Measurements from ENCODE around the gene S1PR2. TPM values are rescaled to one million over a fixed set of nuclear protein-coding genes. Genes with fewer than 3 reads are reported as not detected.
A peak's percentile ranks its signal among the peaks of the same experiment; 100 is the strongest.

The S1PR2 gene
- total RNA-seq, 2 experiments from 2014 or later = 9.4 to 9.8 TPM

DNA sequence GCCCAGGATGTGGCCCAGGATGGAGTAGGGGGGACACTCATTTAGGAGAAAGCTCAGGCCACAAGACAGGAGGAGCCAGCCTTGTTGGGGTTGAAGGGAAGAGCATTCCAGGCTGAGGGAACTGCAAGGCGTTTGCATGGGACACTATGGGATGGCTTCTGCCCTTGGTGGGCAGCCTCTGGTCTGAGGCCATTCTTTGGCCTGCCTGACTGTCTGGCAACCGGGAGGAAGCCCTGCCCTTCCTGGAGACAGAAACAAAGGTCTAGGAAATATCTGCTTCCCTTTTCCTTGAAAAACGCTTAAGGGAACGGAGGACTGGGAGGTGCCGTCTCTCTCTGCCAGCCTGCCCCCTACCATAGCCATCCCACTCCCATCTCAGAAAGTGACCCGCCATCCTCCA lies 36.9 kb upstream of the S1PR2 start:
- no peaks in the 10 kb centered on the region for H3K27me3 Mint-ChIP-seq
- H3K9me3 Mint-ChIP-seq = no peaks in the 10 kb centered on the region
- peaks cover 23% of the 10 kb centered on the region for H3K4me1 Mint-ChIP-seq (ENCODE audit: low read depth)
- H3K27ac Mint-ChIP-seq = peak overlapping the region; percentile 1
- DNase-seq = no peak
- POLR2A ChIA-PET = interaction anchor here (0.8 to 4.7 kb wide), 2 partner anchors 8 to 66 kb away, joined by 3 to 69 read pairs; no protein-coding TSS in a partner anchor
- intact Hi-C loops (cut with micrococcal nuclease) = no loop called here
- H3K4me3 Mint-ChIP-seq = no peak overlapping the region
- CTCF ChIA-PET = interaction anchor here (0.7 to 6.5 kb wide), 4 partner anchors 9 to 136 kb away, joined by 3 to 212 read pairs (median 62); partner anchors contain the start of gene CDC37
- peaks cover 10% of the 10 kb centered on the region for H3K36me3 Mint-ChIP-seq

DNA sequence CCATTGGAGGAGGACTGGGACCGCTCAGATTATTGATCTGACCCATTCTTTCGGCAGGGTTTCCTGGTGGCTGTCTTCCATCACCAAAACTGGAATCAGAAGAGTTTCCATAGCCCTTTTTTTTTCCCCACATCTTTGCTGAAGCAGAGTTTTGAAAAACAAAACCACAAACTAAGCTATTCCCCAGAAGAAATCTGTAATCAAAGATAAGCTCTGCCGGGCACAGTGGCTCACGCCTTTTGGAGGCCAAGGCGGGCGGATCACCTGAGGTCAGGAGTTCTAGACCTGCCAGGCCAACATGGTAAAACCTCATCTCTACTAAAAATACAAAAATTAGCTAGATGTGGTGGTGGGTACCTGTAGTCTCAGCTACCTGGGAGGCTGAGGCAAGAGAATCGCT lies 35.6 kb upstream of the S1PR2 start:
- no peak for DNase-seq
- Mint-ChIP-seq H3K4me1 (ENCODE audit: low read depth) (peaks cover 15% of the 10 kb centered on the region), H3K27me3 (no peaks in the 10 kb centered on the region), H3K27ac (no peak overlapping the region), H3K4me3 (no peak overlapping the region), H3K9me3 (no peaks in the 10 kb centered on the region), H3K36me3 (peaks cover 4% of the 10 kb centered on the region)
- ChIA-PET POLR2A (interaction anchor here (1.5 kb wide), 1 partner anchor 114 kb away, joined by 3 read pairs; the partner anchor contains the start of gene TYK2), CTCF (interaction anchor here (0.6 to 6.5 kb wide), 2 partner anchors 102 to 121 kb away, joined by 4 to 212 read pairs; no protein-coding TSS in a partner anchor)
- intact Hi-C loops (cut with micrococcal nuclease) = no loop called here

DNA sequence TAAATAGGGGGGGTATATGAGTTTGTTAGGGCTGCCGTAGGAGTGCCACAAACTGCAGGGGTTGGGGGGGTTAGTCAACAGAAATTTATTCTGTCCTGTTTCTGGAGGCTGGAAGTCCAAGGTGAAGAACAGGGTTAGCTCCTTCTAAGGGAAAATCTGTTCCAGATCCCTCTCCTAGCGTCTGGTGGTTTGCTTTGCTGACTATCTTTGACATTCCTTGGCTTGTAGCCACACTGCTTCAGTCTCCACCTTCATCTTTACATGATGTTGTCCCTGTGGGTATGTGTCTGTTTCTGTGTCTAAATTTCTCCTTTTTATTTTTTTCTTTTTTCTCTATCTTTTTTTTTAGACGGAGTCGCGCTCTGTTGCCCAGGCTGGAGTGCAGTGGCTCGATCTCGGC lies 31.6 kb upstream of the S1PR2 start:
- DNase-seq = no peak
- intact Hi-C loops (cut with micrococcal nuclease) = no loop called here
- no peaks in the 10 kb centered on the region for H3K27me3 Mint-ChIP-seq
- H3K4me1 Mint-ChIP-seq (ENCODE audit: low read depth) = peaks cover 26% of the 10 kb centered on the region
- ChIA-PET CTCF (interaction anchor here (0.7 to 9.4 kb wide), 4 partner anchors 12 to 130 kb away, joined by 3 to 189 read pairs (median 53); no protein-coding TSS in a partner anchor), POLR2A (interaction anchor here (5.3 kb wide), 1 partner anchor 8 kb away, joined by 69 read pairs; the partner anchor contains the start of gene ICAM1)
- peaks cover 6% of the 10 kb centered on the region for H3K36me3 Mint-ChIP-seq
- H3K27ac Mint-ChIP-seq = no peak overlapping the region
- H3K9me3 Mint-ChIP-seq = no peaks in the 10 kb centered on the region
- H3K4me3 Mint-ChIP-seq = no peak overlapping the region

DNA sequence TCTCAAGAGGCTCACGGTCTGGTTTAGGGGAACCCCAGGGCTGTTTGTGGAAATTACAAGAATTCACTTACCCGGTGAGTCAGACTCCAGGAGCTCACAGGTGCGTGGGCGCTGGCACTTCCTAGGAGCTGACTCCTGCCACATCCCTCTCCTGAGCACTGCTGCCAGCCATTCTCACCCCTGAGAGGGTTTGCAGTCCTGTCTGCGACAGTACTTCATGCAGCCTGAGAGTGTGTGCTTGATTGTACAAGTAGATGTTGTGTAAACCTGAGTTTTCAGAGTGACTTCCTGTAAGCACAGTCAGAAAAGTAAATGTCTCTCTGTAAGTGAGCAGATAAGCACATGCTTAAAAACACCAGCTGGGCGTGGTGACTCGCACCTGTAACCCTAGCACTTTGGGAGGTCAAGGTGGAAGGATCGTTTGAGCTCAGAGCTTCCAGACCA lies 29.0 kb upstream of the S1PR2 start:
- peaks cover 26% of the 10 kb centered on the region for H3K4me1 Mint-ChIP-seq (ENCODE audit: low read depth)
- ChIA-PET CTCF (interaction anchor here (0.5 to 9.4 kb wide), 21 partner anchors 10 to 439 kb away, joined by 3 to 189 read pairs (median 8); partner anchors contain the start of genes CDC37, ICAM1, ICAM4 and ICAM5), POLR2A (interaction anchor here (0.6 to 5.3 kb wide), 10 partner anchors 10 to 168 kb away, joined by 3 to 69 read pairs (median 3); partner anchors contain the start of genes ICAM1 and TYK2)
- peaks cover 25% of the 10 kb centered on the region for H3K36me3 Mint-ChIP-seq
- intact Hi-C loops (cut with micrococcal nuclease) = loop anchor here (1.0 kb wide), 2 partner anchors 9 to 11 kb away; partner anchors contain the start of gene ICAM1
- H3K9me3 Mint-ChIP-seq = no peaks in the 10 kb centered on the region
- peak; percentile 89 for DNase-seq
- peak overlapping the region; percentile 93 for H3K27ac Mint-ChIP-seq
- peak overlapping the region; percentile 48 for H3K4me3 Mint-ChIP-seq
- no peaks in the 10 kb centered on the region for H3K27me3 Mint-ChIP-seq

DNA sequence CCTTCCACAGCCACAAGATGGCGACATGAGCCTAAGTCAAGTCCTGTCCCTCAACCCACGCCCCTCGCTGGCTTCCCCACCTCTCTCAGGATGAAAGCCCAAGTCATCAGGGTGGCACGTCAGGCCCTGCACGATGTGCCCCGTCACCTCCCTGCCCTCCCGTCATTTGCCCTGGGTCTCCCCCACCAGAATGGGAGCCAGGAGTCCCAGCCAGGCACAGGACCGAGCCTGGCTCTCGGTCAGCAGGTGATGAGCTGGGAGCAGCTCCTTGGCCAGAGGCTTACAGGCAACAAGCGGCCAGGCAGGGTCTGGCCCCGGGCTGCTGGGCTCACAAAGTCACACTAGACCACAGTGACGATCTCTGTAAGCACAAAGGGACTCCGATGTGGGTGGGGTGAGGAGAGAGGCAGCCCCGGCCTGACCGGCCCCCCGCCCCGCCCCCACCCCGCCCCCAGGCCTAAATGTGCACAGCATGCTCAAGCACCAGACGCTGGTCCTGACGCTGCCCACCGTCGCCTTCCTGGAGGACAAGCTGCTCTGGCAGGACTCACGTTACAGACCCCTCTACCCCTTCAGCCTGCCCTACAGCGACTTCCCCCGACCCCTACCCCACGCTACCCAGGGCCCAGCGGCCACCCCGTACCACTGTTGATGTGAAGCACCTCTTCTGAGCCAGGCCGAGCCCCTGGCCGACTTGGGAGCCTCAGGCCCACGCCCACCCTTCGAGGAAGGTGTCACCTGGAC lies 28.2 kb upstream of the S1PR2 start:
- Mint-ChIP-seq H3K9me3 (no peaks in the 10 kb centered on the region), H3K27me3 (no peaks in the 10 kb centered on the region), H3K36me3 (peaks cover 29% of the 10 kb centered on the region), H3K27ac (peak overlapping the region; percentile 93), H3K4me1 (ENCODE audit: low read depth) (peaks cover 26% of the 10 kb centered on the region), H3K4me3 (no peak overlapping the region)
- intact Hi-C loops (cut with micrococcal nuclease) = loop anchor here (1.0 to 2.0 kb wide), 2 partner anchors 121 to 130 kb away; partner anchors contain the start of gene TYK2
- DNase-seq = peak; percentile 98
- ChIA-PET CTCF (interaction anchor here (0.6 to 9.4 kb wide), 45 partner anchors 9 to 443 kb away, joined by 3 to 189 read pairs (median 4); partner anchors contain the start of genes CDC37, ICAM1, ICAM4 and ICAM5), POLR2A (interaction anchor here (0.6 to 5.3 kb wide), 9 partner anchors 11 to 163 kb away, joined by 3 to 69 read pairs (median 3); partner anchors contain the start of genes ICAM1, ICAM5 and TYK2)

DNA sequence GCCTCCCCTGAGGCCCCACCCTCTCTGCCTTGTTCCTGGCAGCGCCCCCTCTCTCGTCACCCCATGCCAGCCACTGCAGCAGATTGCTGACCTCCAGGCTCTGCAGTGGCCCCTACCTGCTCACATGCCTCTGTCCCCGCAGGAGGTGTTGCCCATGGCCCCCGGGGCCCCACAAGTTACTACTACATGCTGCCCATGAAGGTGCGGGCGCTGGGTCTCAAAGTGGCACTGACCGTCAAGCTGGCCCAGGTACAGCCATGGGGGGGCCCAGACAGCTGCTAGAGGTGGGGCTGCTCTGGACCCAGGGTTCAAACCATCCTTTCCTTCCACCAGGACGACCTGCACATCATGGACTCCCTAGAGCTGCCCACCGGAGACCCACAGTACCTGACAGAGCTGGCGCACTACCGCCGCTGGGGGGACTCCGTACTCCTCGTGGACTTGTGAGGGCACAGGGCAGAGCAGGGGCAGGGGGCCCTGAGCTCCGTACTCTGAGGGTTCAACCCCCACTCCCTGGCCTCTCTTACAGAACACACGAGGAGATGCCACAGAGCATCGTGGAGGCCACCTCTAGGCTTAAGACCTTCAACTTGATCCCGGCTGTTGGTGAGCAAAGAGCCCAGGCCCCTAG lies 27.1 kb upstream of the S1PR2 start:
- ChIA-PET CTCF (interaction anchor here (0.6 to 9.4 kb wide), 35 partner anchors 8 to 444 kb away, joined by 3 to 189 read pairs (median 4); partner anchors contain the start of genes CDC37, ICAM1, ICAM4 and ICAM5), POLR2A (interaction anchor here (0.8 to 5.3 kb wide), 5 partner anchors 12 to 164 kb away, joined by 3 to 69 read pairs (median 13); partner anchors contain the start of genes ICAM1, ICAM5 and TYK2)
- Mint-ChIP-seq H3K27me3 (no peaks in the 10 kb centered on the region), H3K4me3 (no peak overlapping the region), H3K36me3 (peaks cover 31% of the 10 kb centered on the region), H3K27ac (no peak overlapping the region), H3K9me3 (no peaks in the 10 kb centered on the region), H3K4me1 (ENCODE audit: low read depth) (peaks cover 32% of the 10 kb centered on the region)
- intact Hi-C loops (cut with micrococcal nuclease) = loop anchor here (2.0 kb wide), 1 partner anchor 123 kb away; the partner anchor contains the start of gene TYK2
- DNase-seq = no peak

DNA sequence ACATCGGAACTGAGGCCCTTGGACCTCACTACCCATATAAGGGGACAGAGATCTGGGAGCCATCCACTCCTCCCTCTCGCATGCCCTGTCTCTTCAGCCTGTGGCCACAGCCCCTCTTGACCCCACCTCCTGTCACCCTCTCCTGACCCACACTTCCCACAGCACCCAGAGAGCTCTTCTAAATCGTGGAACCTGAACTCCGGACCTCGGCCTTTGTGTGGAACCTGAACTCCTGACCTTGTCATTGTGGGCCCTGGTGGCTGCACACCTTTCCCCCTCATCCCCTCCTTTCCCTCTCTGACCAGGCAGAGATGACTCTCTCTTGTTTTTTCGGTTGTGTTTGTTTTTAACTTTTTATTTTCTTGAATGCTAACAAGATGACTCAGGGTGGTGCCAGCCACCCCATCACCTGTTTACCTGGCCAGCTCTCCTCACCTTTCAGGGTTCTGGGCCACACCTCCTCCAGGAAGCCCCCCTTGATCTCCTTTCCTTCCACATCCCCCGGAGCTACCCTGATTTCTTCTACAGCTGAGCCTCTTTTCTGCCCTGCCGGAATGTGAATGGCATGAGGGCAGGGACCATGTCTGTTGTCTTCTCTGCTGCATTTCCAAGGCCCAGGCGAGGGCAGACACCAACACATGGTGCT lies 26.0 kb upstream of the S1PR2 start:
- Mint-ChIP-seq H3K36me3 (peaks cover 37% of the 10 kb centered on the region), H3K4me1 (ENCODE audit: low read depth) (peaks cover 36% of the 10 kb centered on the region)
- intact Hi-C loops (cut with micrococcal nuclease) = no loop called here

DNA sequence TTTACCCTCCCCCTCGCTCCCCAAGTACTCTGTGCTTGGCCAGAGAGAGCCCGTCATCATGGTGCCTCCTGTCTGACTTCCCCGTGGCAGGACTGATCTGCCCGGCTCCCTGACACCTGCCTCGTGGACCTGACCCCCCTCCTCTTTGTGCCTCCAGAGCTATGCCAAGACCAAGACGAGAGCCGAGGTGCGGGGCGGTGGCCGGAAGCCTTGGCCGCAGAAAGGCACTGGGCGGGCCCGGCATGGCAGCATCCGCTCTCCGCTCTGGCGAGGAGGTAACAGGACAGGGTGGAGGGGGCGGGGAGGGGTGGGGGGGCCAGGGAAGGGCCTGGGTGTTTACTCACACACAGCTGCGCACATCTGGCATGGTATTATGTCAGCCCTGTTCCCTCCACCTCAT lies 25.4 kb upstream of the S1PR2 start:
- intact Hi-C loops (cut with micrococcal nuclease) = no loop called here
- POLR2A ChIA-PET = interaction anchor here (0.6 kb wide), 1 partner anchor 14 kb away, joined by 5 read pairs; no protein-coding TSS in a partner anchor
- H3K36me3 Mint-ChIP-seq = peaks cover 39% of the 10 kb centered on the region

More for the DNA sequence above, 26.0 kb upstream of the S1PR2 start:
- CTCF ChIA-PET = interaction anchor here (0.6 to 9.4 kb wide), 4 partner anchors 13 to 321 kb away, joined by 3 to 189 read pairs (median 5); no protein-coding TSS in a partner anchor
- no peaks in the 10 kb centered on the region for H3K27me3 Mint-ChIP-seq
- H3K4me3 Mint-ChIP-seq = no peak overlapping the region
- H3K27ac Mint-ChIP-seq = no peak overlapping the region
- POLR2A ChIA-PET = interaction anchor here (0.6 kb wide), 1 partner anchor 13 kb away, joined by 5 read pairs; no protein-coding TSS in a partner anchor
- no peaks in the 10 kb centered on the region for H3K9me3 Mint-ChIP-seq
- DNase-seq = no peak

DNA sequence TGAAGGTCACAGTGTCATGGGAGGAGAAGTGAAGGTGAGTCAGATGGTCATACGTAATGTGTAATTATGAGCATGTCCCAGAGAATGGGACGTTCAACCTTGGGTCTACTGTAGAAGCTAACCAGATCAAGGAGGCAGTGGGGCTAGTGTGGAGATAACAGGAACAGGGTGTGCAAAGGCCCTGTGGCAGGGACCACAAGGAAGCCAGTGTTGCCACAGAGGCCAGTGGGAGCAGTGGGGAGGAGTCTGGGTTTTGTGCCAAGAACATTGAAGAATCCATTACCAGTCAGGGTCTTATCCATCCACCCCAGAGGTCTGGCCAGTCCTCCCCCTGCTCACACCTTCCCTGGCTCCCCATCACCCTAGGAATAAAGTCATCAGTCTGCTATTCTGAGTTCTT lies 24.2 kb upstream of the S1PR2 start:
- POLR2A ChIA-PET = no interaction called here
- Mint-ChIP-seq H3K36me3 (peaks cover 39% of the 10 kb centered on the region), H3K4me3 (no peak overlapping the region), H3K4me1 (ENCODE audit: low read depth) (peaks cover 35% of the 10 kb centered on the region), H3K9me3 (no peaks in the 10 kb centered on the region), H3K27ac (peak overlapping the region; percentile 24), H3K27me3 (no peaks in the 10 kb centered on the region)
- intact Hi-C loops (cut with micrococcal nuclease) = no loop called here
- CTCF ChIA-PET = interaction anchor here (0.6 to 2.1 kb wide), 2 partner anchors 134 to 145 kb away, joined by 3 to 5 read pairs; no protein-coding TSS in a partner anchor
- no peak for DNase-seq

More for the DNA sequence above, 25.4 kb upstream of the S1PR2 start:
- Mint-ChIP-seq H3K9me3 (no peaks in the 10 kb centered on the region), H3K27me3 (no peaks in the 10 kb centered on the region), H3K4me3 (no peak overlapping the region), H3K27ac (no peak overlapping the region), H3K4me1 (ENCODE audit: low read depth) (peaks cover 37% of the 10 kb centered on the region)
- no peak for DNase-seq
- CTCF ChIA-PET = interaction anchor here (0.6 to 9.4 kb wide), 4 partner anchors 14 to 322 kb away, joined by 3 to 189 read pairs (median 5); no protein-coding TSS in a partner anchor

DNA sequence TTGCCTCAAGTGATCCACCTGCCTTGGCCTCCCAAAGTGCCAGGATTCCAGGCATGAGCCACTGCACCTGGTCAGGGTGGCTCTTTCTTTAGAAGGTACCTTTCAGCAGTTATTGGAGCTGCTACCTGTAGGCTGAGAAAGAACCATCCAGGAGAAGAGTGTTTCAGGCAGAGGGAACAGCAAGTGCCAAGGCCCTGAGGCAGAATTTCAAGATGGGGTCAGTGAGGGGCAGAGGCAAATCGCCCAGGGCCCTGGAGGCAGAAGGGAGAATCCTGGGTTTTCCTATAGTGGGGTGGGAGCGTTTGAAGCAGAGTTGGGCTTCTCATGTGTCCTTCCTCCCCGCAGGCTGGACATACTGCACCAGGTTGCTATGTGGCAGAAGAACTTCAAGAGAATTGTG lies 23.1 kb upstream of the S1PR2 start:
- Mint-ChIP-seq H3K4me3 (no peak overlapping the region), H3K27ac (no peak overlapping the region), H3K9me3 (no peaks in the 10 kb centered on the region), H3K36me3 (peaks cover 39% of the 10 kb centered on the region), H3K27me3 (no peaks in the 10 kb centered on the region), H3K4me1 (ENCODE audit: low read depth) (peaks cover 28% of the 10 kb centered on the region)
- no peak for DNase-seq
- POLR2A ChIA-PET = interaction anchor here (0.8 to 1.3 kb wide), 2 partner anchors 59 to 134 kb away, joined by 3 read pairs; partner anchors contain the start of gene DNMT1
- intact Hi-C loops (cut with micrococcal nuclease) = loop anchor here (5.0 kb wide), 1 partner anchor 147 kb away; the partner anchor contains the start of gene PPAN
- CTCF ChIA-PET = interaction anchor here (0.6 to 2.1 kb wide), 3 partner anchors 50 to 135 kb away, joined by 3 to 5 read pairs (median 5); no protein-coding TSS in a partner anchor
